Activated CD8-positive, alpha-beta memory T cell treated with anti-CD3 and anti-CD28 coated beads for 1 hour (primary cell): ENCODE measurements around the gene BBS9.
A peak's percentile ranks its signal among the peaks of the same experiment; 100 is the strongest.
"Not testable (repeated sequence)": the region's sequence is repeated elsewhere in the genome, so short reads cannot be mapped to it uniquely, and the experiment has no call there.

Experiments
- DNase-seq, 2 donors: peaks; one replicate each; pipeline ENCODE4 v3.0.0-alpha.2; 2020; ENCODE audit warnings: low read depth in 1 of 2; ENCODE audit errors: extremely low read depth in 1 of 2

BBS9 gene

DNA sequence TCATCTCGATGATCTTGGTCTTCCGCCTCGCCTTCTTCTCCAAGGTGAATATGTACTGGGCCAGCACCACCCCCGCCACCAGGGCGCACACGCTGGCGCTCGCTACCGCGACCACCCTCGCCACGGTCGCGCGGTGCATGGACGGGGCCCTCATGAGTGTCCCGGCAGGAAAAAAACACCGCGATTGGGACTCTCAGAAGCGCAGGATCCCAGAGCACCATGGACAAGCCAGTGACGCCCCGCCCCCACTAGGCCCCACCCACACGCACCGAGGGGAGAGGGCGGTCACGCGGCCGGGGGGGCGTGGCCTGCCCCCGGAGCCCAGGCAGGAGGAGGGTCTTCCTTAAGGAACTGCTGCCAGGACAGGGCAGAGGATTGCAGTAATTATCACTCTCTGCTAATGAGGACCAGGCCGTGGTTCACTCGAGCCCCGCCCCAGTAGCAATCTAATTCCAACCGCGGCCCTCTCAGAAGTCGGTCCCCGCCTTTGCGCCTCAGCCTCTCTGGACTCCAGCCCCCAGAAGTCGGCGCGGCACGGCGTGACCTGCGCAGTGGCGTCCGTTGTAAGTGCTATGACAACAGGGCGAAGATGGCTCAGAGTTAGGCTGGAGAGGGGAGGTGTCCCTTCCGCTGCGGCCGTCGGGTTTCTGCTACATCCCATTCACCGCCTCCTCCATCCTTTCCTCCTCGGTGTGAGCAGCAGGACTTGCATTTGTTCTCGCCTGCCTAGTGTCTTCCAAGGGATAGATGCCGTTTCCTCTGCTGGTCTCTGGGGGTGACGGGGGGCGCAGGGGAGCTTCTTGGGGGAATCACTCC is at the start of gene BBS9:
Gene BBS9, plus strand, starts transcription at position 575 of the 816 bp plus-strand sequence. CDS start 16,689 bp downstream, outside the sequence.
- peak; percentile 71 to 83 for DNase-seq

DNA sequence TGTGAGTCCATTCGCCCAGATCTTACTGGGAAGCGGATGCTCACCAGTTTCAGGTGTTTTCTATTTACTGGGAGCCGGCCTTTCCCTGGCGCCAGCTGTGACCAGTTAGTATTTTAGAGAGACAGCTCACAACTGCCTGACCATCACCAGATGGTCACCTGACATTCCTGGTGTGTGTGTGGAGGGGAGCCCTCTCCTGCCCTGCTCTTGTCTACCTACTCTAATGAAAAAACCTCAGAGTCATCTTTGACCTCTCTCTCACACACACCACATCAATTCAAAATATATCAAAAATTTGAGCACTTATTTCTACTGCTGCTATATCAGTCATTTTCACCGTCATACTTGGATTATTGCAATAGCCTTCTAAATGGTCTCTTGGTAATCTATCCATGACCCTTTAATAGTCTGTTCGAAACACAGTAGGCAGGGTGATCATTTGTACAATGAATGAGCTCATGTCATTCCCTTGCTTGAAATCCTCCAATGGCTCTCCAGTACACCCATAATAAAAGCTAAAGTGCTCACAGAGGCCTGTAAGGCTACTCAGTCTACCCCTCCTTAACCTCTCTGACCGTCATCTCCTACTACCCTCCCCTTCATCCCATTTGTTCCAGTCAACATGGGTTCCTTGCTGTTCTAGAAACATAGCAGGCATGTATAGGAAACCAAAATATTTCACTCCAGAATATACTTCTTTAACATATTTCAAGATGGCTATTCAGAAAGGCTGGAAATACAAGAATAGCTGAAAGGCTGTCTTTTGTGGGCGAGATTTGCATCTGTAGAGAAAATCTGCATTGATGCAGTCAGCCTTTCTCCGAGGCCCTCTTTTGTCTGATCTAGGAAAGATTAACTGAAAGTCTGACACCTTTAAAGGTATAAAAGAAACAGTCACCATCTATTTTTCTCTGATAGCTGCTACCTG is 49.3 kb upstream of the BBS9 start:
- DNase-seq: no peak

DNA sequence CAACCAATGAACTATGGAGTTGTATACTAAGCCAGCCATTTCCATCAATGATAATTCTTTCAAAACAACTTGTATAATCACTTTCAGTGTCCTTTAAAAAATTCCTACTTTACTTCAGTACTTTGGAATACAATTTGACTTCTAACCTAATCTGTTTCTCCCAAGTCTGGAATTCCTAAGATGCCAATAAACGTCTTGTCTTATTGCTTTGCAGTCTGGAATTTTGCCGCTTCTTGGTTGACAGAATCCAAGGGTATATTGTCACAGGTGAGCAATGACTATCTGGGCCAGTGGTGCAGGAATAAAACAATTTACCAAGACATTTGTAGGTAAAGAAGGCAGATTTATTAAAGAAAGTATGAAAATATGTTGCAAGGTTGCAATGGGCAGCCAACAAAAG is 42.0 kb upstream of the BBS9 start:
- no peak for DNase-seq

DNA sequence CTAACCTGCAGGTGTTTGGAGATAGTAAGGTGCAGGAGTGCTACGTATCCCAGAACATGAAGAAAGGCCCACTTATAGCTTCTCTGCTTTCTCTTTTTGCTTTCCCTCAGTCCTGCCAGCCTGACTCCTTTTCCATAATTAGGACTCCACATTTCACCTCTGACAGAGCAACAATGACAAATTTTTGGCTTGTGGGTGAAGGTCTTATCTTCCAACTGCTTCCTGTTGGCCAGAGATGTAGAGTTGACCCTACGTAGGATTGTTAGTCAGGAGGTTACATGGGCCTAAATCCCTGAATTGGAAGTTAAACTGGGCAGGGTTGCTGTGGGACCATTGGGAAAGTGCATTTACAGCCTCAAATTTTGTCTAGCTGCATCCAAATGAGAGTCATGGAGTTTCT is 41.5 kb upstream of the BBS9 start:
- no peak for DNase-seq

DNA sequence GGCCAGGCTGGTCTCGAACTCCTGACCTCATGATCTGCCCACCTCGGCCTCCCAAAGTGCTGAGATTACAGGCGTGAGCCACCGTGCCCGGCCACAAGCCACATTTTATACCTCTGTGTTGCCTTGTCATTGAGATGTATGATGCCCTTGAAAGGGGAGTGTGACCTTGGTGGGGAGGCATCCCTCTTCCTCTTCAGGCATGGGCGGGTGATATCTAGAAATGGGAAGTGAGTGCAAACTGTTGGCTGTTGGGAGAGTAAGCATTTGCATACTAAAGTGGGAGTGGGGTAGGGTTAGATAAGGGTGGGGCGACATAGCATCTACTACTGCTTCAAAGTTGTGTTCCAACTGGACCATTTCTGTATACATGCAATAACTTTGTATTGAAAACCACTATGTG is 40.2 kb upstream of the BBS9 start:
- no peak for DNase-seq

DNA sequence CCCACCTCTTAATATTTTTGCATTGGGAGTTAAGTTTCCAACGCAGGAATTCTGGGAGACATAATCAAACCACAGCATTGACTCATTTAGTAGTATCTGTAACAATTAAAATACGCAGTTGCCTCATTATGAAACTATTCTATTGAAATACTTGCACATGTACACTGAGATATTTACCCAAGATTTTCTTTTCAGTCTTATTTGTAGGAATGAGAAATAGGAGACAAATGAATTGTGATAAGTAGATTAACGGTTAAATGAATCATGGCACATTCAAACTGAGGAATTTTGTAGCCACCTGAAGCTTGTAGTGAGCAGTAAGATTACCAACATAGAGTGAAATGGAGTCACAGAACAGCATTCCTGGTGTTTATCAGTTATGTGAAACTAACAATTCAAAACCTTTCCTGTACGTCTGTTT is 38.2 kb upstream of the BBS9 start:
- no peak for DNase-seq

DNA sequence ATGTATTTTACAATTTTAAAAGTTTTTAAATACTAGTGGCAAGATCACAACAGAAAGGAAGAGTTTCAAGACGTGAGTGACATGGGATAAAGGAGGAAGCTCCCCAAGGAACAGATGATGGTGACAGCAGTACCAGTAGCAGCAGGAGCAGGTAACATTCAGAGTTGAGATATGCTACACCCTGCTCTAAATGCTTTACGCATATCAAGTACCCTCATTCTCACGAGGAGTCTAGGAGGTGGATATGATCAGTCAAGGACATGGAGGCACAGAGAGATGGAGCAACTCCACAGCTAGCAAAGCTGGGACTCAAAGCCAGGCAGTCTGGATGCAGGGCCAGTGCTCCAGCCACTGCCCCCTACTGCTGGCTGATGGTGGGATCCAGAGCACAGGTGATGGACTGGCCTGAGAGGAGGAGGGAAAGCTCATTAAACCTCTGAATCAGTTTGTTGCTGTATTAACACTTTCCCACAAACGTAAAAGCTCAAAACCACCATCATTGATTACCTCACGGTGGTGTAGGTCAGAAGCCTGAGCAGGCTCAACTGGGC is 37.6 kb upstream of the BBS9 start:
- DNase-seq: no peak

DNA sequence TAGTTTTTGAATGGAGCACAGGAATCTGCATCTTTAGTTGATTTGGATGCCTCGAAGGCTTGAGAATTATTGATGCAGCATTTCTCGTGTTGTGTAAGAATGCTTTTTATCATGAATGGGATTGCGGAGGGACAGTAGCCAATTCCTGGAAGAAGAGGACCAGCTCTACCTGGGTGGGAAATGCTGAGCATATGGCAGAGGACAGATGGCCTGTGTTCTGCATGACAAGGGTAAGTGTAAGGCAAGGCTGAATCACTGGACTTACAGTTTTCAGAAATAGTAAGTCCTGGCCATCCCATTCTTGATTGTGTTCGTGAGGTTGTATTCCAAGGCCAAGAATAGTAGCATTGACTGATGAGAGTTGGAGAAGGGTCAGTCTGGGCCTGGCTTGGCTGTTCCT is 36.1 kb upstream of the BBS9 start:
- DNase-seq: no peak

DNA sequence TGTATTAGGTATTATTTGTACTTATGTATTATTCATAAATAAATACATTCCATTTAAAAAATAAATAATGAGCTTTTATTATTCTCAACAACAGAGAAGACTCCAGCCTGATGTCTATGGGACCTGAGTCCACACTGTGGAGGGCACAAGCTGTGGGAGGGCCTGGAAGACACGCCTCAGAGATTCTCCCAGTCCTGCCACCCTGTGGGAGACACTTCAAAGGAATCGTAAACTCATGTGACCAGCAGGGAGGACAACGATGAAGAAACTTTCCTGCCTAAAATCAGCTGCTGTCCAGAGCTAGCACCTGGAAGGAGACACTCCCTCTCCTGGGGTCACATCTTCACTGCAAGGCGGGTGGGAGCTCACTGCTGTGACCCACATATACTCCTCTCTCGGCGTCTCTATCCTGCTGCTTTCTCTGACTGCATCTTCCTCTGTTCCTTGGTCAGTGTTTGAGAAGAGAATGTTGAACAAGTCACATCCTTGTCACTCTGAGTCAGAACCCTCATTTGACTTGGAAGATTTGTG is 34.6 kb upstream of the BBS9 start:
- not testable (repeated sequence) for DNase-seq

DNA sequence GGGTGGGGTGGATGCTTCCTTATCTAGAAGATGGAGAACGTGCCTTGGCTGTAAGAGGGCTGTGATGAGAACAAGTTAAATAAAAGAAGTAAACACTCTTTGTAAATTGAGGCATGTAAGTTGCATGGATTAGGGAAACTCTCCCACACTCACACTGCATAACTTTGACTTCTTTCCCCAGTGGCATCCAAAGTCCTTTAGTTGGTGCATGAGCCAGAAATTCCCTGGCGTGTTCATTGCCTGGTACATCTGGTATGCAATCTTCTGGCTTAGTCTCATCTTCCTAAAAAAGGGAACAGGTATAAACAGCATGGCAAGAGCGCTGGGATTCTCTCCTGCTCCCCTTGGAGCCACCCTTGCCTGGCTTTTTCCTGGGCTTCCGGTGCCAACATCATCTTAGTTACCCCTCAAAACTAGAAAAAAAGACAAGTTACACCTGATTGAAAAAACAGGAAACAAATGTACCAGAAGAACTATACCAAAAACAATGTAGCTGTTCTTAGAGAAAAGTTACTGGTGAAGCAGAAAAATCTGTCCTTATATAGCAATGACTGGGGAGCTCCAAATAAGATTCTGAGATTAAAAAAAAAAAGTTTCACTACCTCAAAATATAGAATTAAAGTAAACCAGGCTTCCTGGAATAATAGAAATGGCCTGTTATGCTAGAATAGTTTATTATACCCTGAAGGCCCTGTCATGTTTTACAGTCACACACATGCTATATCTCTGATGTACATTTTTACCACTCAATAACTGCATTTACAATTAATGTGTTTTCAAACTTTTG is 30.0 kb upstream of the BBS9 start:
- no peak for DNase-seq

DNA sequence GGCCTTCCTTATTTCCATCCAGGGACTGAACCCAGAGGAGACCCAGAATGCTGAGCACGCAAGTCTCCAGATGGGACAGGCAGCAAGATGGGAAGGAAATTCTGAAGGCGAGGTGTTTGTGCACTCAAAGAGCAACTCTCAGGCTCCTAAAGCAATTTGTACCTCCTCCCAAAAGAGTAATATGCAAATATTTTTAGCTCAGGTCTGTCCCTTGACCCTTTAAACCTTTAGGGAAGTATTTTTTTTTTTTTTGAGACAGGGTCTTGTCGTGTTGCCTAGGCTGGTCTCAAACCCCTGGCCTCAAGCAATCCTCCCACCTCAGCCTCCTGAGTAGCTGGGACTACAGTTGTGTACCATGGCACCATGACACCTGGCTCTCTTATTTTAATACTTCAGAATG is 28.6 kb upstream of the BBS9 start:
- no peak for DNase-seq

DNA sequence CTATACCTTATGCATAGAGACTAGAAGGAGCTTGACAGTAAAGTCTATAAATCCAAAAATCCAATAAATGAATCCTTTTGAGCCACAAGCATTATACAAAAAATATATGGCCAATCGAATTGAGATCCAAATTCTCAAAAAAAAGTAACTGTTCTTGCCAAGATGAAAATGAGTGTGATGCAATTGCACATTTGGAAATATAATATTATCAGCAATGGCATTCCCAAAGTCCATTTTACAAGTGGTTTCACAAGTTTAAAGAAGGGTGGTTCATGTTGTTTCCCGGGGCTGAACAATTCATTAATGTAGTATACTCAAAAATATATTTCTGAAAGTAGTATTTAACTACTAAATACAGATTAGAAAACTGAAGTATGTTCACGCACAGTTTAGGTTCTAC is 27.5 kb upstream of the BBS9 start:
- DNase-seq: no peak

DNA sequence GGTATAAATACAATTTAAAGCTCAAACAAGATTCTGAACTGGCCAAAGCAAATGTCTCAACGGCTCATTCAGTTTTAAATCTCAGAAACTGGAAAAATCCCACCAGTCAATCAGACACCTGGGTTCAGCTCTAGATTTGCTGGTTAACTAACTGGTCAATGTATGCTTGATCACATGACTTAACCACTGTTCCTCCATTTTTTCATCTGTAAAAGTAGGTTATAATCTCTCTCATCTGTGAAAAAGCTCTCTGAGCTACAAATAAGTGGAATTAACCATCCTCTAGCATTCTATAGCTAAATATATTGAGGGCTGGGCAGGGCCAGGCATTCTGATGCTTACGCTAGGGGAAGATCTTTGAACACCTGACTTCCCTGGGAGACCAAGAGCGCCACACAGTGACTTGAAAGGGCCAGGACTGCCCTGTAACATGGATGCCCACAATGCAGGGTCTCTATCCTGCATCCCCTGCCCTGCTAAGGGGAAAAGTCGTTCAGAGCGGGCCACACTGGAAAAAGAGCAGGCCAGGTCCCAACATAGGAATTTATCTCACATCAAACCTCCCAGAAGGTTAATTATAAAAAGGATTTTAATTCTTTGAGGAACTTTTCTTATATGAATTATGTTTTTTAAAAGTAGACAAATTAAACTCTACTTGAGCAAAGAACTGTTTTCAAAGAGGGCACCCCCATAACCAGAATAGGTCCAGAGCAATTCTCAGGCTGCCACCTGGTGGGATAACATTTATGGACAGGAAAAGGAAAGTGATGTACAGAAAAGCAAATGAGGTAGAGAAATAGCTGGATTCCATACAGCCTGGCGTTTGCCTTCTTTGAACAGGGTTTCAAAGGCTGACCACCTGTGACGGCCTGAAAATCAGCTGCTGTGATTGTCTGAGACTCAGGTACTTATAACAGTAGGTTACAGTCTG is 22.0 kb upstream of the BBS9 start:
- no peak for DNase-seq

DNA sequence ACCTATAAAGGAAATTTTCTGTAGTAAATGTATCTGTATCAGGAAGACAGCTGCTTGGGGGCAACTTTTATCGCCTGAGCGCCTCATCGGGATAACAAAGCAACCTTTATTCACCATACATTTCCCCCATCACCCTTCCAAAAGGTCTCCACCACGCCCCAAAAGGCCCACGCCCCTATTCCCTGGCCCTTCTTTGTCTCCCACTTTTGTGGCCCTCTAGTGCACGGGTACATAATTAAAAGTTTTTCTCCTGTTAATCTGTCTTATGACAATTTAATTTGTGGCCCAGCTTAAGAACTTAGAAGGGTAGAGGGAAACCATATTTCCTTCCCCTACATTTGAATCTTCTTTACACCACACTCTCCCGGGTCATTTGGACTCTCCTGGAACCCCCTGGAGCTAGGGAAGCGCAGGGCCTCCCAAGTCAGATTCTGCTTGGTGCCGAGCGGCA is 20.8 kb upstream of the BBS9 start:
- no peak for DNase-seq

DNA sequence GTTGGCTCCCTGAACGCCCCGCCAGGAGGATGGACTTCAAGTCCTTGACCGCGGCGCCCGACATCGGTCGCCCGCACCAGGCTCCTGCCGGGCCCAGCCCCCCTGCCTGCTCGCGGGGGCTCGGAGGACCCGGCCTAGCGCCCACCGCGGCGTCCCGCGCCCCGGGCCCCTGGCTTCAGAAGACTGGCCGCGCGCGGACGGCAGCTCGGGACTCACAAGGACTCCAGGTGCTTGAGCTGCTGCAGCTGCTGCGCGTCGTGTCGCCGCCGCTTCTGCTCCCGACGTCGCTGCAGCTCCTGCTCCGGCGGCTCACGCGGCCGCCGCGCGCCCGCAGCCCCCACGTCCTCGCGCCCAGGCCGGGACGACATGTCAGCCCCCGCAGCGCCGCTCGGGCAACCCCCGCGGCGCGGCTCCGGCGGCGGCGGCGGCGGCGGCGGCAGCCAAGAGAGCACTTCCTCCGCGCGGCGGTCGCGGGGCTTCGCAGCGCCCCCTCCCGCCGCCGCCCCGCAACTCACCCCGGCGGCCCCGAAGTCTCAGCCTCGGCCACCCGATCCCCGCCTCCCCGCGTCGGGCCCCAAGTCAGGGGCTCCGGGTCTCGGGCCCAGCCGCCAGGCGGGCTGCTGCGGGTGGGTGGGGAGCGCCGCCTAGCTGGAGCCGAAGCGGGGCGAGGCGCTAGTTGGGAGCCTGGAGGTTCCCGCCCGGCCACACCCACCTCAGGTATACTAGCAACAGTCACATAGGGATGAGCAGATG is 20.2 kb upstream of the BBS9 start, which contains the start of gene RP9:
Gene RP9, minus strand, starts transcription at position 400 of the 753 bp plus-strand sequence. Its CDS starts 32 bp downstream, at position 368.
- DNase-seq: peak; percentile 33 to 66

DNA sequence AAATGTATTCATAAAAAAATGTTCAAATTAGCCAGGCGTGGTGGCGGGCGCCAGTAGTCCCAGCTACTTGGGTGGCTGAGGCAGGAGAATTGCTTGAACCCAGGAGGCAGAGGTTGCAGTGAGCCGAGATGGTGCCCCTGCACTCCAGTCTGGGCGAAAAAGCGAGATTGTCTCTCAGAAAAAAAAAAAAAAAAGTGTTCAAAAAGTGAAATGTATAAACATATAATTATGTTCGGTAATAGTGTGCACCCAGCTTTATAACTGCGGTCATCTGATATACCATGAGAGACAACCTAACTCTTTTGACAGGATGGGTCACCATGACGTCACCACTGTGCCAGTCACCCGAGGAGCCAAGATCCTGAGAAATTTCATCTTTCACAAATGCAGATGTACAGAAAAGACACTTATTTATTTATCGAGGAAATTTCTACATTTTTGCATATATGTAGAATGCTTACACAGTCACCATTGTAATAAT is 19.6 kb upstream of the BBS9 start:
- no peak for DNase-seq

DNA sequence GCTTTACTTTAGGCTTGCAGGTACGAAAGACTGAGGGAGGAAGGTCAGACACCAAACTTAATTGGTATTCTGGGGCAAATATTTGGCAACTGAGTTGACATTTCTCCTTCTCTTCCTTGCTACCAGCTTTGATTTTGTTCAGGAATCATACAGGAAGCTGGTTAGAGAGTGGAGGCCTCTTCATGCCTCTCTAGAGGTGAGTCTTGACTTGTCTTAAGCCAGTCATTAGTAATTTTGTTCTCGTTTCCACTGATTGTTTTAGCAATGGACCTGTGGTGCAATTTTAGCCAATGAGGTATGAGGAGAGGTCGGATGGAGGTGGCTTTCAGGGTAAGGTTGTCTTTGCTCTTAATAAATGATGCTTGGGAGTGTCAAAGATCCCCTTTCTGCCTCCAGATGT is 17.8 kb upstream of the BBS9 start:
- DNase-seq: no peak

DNA sequence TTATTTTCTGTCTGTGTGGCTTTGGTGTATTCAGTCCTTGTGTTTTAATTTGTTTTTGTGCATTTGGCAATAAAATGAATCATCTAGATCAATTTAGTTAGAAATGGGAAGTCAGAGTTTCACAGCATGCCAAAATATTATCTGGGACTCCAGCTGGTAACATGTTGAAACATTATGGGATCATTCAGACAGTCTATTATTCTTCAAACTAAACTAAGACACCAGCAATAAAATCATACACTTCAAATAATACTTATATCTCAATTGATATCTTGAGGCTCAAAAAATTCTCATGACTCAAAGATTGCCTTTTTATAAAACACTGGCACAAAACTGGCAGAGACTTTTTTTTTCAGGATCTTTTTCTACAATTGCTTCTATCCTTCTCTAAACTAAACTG is 14.4 kb upstream of the BBS9 start:
- DNase-seq: no peak
